Endothelial cell of umbilical vein (primary cell): ENCODE data around the gene CTNND2. TPM values are rescaled to one million over a fixed set of nuclear protein-coding genes. Genes with fewer than 3 reads are reported as not detected.

Source experiments
- BruUV-seq: library from RNA; stranded (reverse); fragments of 400-500 nt; replicated peaks from 2 replicates; lab custom pipeline; 2021; lab: Mats Ljungman, UMichigan
- CTCF ChIA-PET: fragments of 300-600, 350-600 bp; sonication (Branson Sonifier 250); formaldehyde crosslinking; loops from one replicate; lab custom pipeline; 2021; ENCODE audit warnings: antibody characterized with exemption, inconsistent platforms; lab: Charles Lee
- POLR2A ChIA-PET: fragments of 300-600, 350-600 bp; sonication (Branson Sonifier 250); formaldehyde crosslinking; loops from one replicate; lab custom pipeline; 2021; ENCODE audit warnings: antibody characterized with exemption, inconsistent platforms; lab: Charles Lee
- DNase-seq: peaks from one replicate; pipeline ENCODE4 v3.0.0-alpha.2; 2011; ENCODE audit warnings: low read depth, low spot score
- FAIRE-seq: peaks from 2 replicates; lab custom pipeline; 2011; peaks lifted over from hg19 to GRCh38; lab: Jason Lieb, UNC
- H2AFZ ChIP-seq: 2 replicates; pipeline ENCODE4 v1.6.0; 2012; ENCODE audit warnings: low read depth, low read length, control low read depth, inconsistent platforms
- H3K27ac ChIP-seq: 2 replicates; pipeline ENCODE4 v1.5.1; 2011; ENCODE audit warnings: low read depth, mild to moderate bottlenecking, control low read depth, low read length, moderate library complexity; ENCODE audit not compliant: insufficient read depth
- H3K27me3 ChIP-seq, 2 experiments: 2 replicates each; pipeline versions ENCODE4 v1.6.0 to v1.6.1; 2011; ENCODE audit warnings: low read length in 2 of 2, mixed read lengths in 1 of 2; ENCODE audit not compliant: control insufficient read depth in 2 of 2, insufficient read depth in 2 of 2
- H3K36me3 ChIP-seq, 2 experiments: 2 replicates in 1 of 2; 3 replicates in 1 of 2; pipeline ENCODE4 v1.5.1; 2011; ENCODE audit warnings: low read length in 2 of 2, mild to moderate bottlenecking in 1 of 2, moderate library complexity in 1 of 2; ENCODE audit not compliant: control insufficient read depth in 2 of 2, insufficient read depth in 2 of 2; ENCODE audit errors: extremely low read depth in 1 of 2
- H3K4me1 ChIP-seq: 3 replicates; pipeline ENCODE4 v1.5.1; 2011; ENCODE audit warnings: mild to moderate bottlenecking, low read length; ENCODE audit not compliant: control insufficient read depth, insufficient read depth; ENCODE audit errors: extremely low read depth
- H3K4me2 ChIP-seq: 2 replicates; pipeline ENCODE4 v1.6.1; 2011; ENCODE audit warnings: low read length, control low read depth, mixed read lengths; ENCODE audit not compliant: insufficient read depth
- H3K4me3 ChIP-seq, 3 experiments: fragments of 200-600 bp in 1 of 3; sonication (generic), shearing (Covaris generic) in 1 of 3; replicated peaks in 1 of 3; 2 replicates each; pipeline ENCODE4 v1.5.1; 2011 to 2016; ENCODE audit warnings: control low read depth in 3 of 3, low read length in 3 of 3, mild to moderate bottlenecking in 2 of 3, inconsistent platforms in 1 of 3, low read depth in 1 of 3, moderate library complexity in 1 of 3; ENCODE audit not compliant: insufficient read depth in 1 of 3
- H3K79me2 ChIP-seq: 2 replicates; pipeline ENCODE4 v1.6.0; 2012; ENCODE audit warnings: low read length, inconsistent platforms; ENCODE audit not compliant: control insufficient read depth, insufficient read depth
- H3K9ac ChIP-seq: replicated peaks from 2 replicates; pipeline ENCODE3; 2011; ENCODE audit warnings: low read length, control low read depth; ENCODE audit not compliant: insufficient read depth; ENCODE audit errors: extremely low read depth
- H3K9me1 ChIP-seq: replicated peaks from 3 replicates; pipeline ENCODE4 v1.6.0; 2011; ENCODE audit warnings: mild to moderate bottlenecking, low read length; ENCODE audit not compliant: control insufficient read depth, insufficient read depth; ENCODE audit errors: extremely low read depth
- H3K9me3 ChIP-seq: replicated peaks from 2 replicates; pipeline ENCODE4 v1.5.1; 2012; ENCODE audit warnings: low read length, inconsistent platforms; ENCODE audit not compliant: control insufficient read depth, insufficient read depth
- H4K20me1 ChIP-seq: replicated peaks from 2 replicates; pipeline ENCODE3; 2011; ENCODE audit warnings: mild to moderate bottlenecking, low read length; ENCODE audit not compliant: control insufficient read depth, insufficient read depth; ENCODE audit errors: extremely low read depth
- CTCF ChIP-seq, 2 donors: IDR thresholded peaks; 1 replicate in 1 of 2; 2 replicates in 1 of 2; pipeline ENCODE4 v1.5.1; 2011; ENCODE audit warnings: low read length in 2 of 2, mild to moderate bottlenecking in 2 of 2, moderate library complexity in 2 of 2, control low read depth in 1 of 2, inconsistent platforms in 1 of 2, low read depth in 1 of 2; ENCODE audit not compliant: insufficient read depth in 1 of 2; ENCODE audit errors: extremely low read depth in 1 of 2
- EZH2 ChIP-seq: IDR thresholded peaks from 2 replicates; pipeline ENCODE4 v1.6.1; 2012; ENCODE audit warnings: borderline replicate concordance, low read depth, mild to moderate bottlenecking, moderate library complexity, low read length, inconsistent platforms; ENCODE audit not compliant: severe bottlenecking
- FOS ChIP-seq: IDR thresholded peaks from 2 replicates; pipeline ENCODE4 v1.6.1; 2011; ENCODE audit warnings: mild to moderate bottlenecking, low read length, moderate library complexity, borderline replicate concordance; ENCODE audit not compliant: insufficient read depth
- GATA2 ChIP-seq: IDR thresholded peaks from 2 replicates; pipeline ENCODE4 v1.7.0; 2011; ENCODE audit warnings: low read depth, mild to moderate bottlenecking, moderate library complexity, mixed read lengths, low read length; ENCODE audit not compliant: insufficient read length, insufficient read depth
- JUN ChIP-seq: IDR thresholded peaks from 2 replicates; pipeline ENCODE4 v1.6.1; 2011; ENCODE audit warnings: borderline replicate concordance, low read depth; ENCODE audit not compliant: insufficient read length, insufficient read depth
- POLR2AphosphoS5 ChIP-seq: IDR thresholded peaks from 2 replicates; pipeline ENCODE4 v1.6.1; 2012; ENCODE audit warnings: low read depth, mild to moderate bottlenecking, control low read depth, low read length, moderate library complexity; ENCODE audit not compliant: insufficient read depth
- dilution Hi-C: fragments of 300-500 bp; cut with MboI; formaldehyde crosslinking; loops from one replicate; pipeline ENCODE4 v1.15.0; 2019; ENCODE audit warnings: low sequenced_read_pairs; ENCODE audit not compliant: extremely low pct_ligation_motif_present
- intact Hi-C: fragments of 100-400 bp; cut with micrococcal nuclease; formaldehyde crosslinking; loops from one replicate; pipeline ENCODE4 v1.10.0; 2022
- polyA plus RNA-seq, 4 experiments: library from polyadenylated mRNA; depleted of rRNA in 3 of 4; stranded (reverse) in 3 of 4; unstranded in 1 of 4; fragments of >200 nt; gene quantifications; 2 replicates each; pipeline versions ENCODE4 v1.2.1 to v1.2.3, GENCODE V29; 2011 to 2012; ENCODE audit warnings: missing spikeins in 1 of 4
- total RNA-seq: library from RNA; stranded (reverse); gene quantifications from 2 replicates; pipeline ENCODE4 v1.2.3, GENCODE V29; 2021
- TF ChIP-seq, protein P1 (sequence below): IDR thresholded peaks from 2 replicates; pipeline ENCODE4 v1.6.1; 2011; ENCODE audit not compliant: insufficient read depth, insufficient read length

CTNND2 gene
- total and polyA plus RNA-seq, 2 donors (not counting 3 experiments of a cell fraction or from before 2014, with no cell fraction given): not detected

- H3K4me3 ChIP-seq: no peak overlapping the region
- H3K4me2 ChIP-seq: no peak overlapping the region
- POLR2A ChIA-PET: no interaction called here
- no peaks in the 10 kb centered on the region for H3K27me3 ChIP-seq
- no peak for DNase-seq
- H3K9me3 ChIP-seq: no peaks in the 10 kb centered on the region
- no TSS peak for BruUV-seq
- no peaks in the 10 kb centered on the region for H4K20me1 ChIP-seq
- no peak overlapping the region for H3K9ac ChIP-seq
- no peaks in the 10 kb centered on the region for H3K79me2 ChIP-seq
- no peak for TF ChIP-seq CTCF (IDR thresholded peaks at IDR 0.05; ENCODE audit: extremely low read depth in 1 of 2, insufficient read depth in 1 of 2, low read depth in 1 of 2, low read length in 2 of 2)
- TF ChIP-seq POLR2AphosphoS5: no peak
- TF ChIP-seq FOS: no peak
- TF ChIP-seq, protein P1, sequence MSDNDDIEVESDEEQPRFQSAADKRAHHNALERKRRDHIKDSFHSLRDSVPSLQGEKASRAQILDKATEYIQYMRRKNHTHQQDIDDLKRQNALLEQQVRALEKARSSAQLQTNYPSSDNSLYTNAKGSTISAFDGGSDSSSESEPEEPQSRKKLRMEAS: no peak
- no peak for TF ChIP-seq GATA2
- no peak for TF ChIP-seq EZH2
- TF ChIP-seq JUN: no peak
- no peak for FAIRE-seq
- no peaks in the 10 kb centered on the region for H3K4me1 ChIP-seq
- CTCF ChIA-PET: no interaction called here
- no peaks in the 10 kb centered on the region for H3K36me3 ChIP-seq
- H2AFZ ChIP-seq: no peak overlapping the region
- intact Hi-C loops (no loop called here), dilution Hi-C loops (no loop called here)
- H3K27ac ChIP-seq: no peak overlapping the region
- H3K9me1 ChIP-seq: no peaks in the 10 kb centered on the region
Measured at GRCh38 chr5:11084111-11084510, 820.1 kb downstream of the CTNND2 start.
